GM21423 (cell line): ENCODE measurements around the gene DPYSL4.

Experiments
- ATAC-seq: cut with Tn5 transposase; IDR thresholded peaks from one replicate; pipeline ENCODE4 v1.9.1; 2021; ENCODE audit warnings: mild to moderate bottlenecking, moderate library complexity; ENCODE audit not compliant: unreplicated experiment

Gene DPYSL4

GRCh38 chr10:132186488-132187429, at the start of gene DPYSL4:
DPYSL4 (plus strand) TSS chr10:132186948; CDS start chr10:132187064, 116 bp downstream.
- no peak for ATAC-seq

- no peak for ATAC-seq
Observed at GRCh38 chr10:132137111-132138072, 49.4 kb upstream of the DPYSL4 start.

DNA sequence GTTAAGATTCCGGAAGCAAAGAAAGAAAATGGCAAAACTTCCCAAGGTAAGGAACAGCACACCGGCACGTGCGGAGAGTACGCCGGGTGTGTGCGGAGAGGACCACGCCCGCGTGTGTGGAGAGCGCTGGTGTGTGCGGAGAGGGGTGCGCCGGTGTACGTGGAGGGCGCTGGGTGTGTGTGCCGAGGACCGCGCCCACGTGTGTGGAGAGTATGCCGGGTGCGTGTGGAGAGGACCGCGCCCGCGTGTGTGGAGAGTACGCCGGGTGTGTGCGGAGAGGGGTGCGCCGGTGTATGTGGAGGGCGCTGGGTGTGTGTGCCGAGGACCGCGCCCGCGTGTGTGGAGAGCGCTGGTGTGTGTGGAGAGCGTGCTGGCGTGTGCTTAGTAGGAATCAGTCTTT, 48.6 kb upstream of the DPYSL4 start:
- ATAC-seq, result no peak

GRCh38 chr10:132138596-132138995, 48.2 kb upstream of the DPYSL4 start:
- ATAC-seq, result no peak

- ATAC-seq, result no peak
Observed at GRCh38 chr10:132139526-132139925, 47.2 kb upstream of the DPYSL4 start.

GRCh38 chr10:132140167-132140925, 46.4 kb upstream of the DPYSL4 start:
- no peak for ATAC-seq

GRCh38 chr10:132141076-132141475, 45.7 kb upstream of the DPYSL4 start:
- ATAC-seq, result no peak

GRCh38 chr10:132141526-132142395, 45.0 kb upstream of the DPYSL4 start:
- ATAC-seq, result no peak

- peak; percentile 55 for ATAC-seq
Observed at GRCh38 chr10:132142396-132143161, 44.2 kb upstream of the DPYSL4 start.

- no peak for ATAC-seq
Observed at GRCh38 chr10:132143162-132143561, 43.6 kb upstream of the DPYSL4 start.

- no peak for ATAC-seq
Observed at GRCh38 chr10:132144086-132144485, 42.7 kb upstream of the DPYSL4 start.

GRCh38 chr10:132145002-132145401, 41.7 kb upstream of the DPYSL4 start:
- ATAC-seq, result no peak

GRCh38 chr10:132145521-132146185, 41.1 kb upstream of the DPYSL4 start:
- ATAC-seq, result no peak

DNA sequence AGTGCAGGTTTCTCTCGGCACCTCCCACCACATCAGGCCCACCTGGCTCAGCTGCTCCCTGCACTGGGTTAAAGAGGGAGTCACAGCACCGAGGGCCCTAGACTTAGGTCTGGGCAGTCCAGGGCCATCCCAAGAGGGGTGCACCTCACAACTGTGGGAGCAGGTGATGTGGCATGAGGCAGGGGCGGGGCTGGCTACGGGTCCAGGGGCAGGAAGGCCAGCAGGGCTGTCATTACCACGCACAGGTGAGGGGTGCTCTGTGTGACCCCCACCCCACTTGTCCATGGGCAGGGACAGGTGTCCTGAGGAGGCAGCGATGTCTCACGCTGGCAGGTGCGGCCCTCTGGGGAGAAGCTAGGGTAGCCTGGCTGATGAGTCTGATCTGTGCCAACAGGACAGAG, 40.5 kb upstream of the DPYSL4 start:
- ATAC-seq, result no peak

DNA sequence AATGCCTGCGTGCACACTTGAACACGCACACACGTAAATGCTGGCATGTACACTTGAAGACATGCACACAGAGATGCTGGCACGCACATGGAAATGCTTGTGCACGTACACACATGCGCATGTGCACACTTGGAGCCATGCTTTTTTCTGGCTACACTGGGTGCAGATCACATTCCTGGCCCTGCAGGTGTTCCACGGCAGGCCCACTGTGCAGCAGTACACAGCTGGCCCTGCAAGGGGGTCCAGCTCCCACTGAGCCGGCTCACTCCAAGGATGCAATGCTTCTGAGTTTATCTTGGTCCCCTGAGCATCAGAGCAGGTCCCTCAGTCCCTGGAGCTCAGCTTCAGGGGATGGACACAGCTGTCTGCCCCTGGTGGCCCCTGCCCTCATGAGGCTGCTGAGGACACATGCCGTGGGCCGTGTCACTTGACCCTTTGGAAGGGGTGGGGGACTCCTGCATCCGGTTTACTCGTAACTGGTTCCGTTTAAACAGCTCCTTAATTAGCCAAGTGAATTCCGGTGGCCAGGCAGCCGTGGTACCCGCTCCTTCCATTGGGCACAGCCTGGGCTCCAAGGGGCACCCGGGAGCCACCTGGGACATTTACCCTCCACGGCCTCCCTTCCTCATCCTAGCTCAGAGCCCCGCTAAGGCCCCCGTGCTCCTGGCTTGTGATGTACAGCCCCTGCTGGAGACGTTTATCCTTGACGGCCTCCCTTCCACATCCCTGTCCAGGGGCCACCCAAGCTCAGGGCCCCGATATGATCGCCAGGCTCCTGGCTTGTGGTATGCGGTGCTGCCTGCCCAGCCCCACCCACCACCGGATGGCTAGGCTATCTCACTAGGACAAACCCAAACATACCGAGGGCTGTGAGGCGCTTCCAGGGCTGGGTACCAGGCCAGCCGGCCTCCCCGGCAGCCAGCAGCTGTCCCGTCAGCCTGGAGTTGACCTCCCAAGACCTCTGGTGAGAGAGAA, 39.5 kb upstream of the DPYSL4 start:
- no peak for ATAC-seq

DNA sequence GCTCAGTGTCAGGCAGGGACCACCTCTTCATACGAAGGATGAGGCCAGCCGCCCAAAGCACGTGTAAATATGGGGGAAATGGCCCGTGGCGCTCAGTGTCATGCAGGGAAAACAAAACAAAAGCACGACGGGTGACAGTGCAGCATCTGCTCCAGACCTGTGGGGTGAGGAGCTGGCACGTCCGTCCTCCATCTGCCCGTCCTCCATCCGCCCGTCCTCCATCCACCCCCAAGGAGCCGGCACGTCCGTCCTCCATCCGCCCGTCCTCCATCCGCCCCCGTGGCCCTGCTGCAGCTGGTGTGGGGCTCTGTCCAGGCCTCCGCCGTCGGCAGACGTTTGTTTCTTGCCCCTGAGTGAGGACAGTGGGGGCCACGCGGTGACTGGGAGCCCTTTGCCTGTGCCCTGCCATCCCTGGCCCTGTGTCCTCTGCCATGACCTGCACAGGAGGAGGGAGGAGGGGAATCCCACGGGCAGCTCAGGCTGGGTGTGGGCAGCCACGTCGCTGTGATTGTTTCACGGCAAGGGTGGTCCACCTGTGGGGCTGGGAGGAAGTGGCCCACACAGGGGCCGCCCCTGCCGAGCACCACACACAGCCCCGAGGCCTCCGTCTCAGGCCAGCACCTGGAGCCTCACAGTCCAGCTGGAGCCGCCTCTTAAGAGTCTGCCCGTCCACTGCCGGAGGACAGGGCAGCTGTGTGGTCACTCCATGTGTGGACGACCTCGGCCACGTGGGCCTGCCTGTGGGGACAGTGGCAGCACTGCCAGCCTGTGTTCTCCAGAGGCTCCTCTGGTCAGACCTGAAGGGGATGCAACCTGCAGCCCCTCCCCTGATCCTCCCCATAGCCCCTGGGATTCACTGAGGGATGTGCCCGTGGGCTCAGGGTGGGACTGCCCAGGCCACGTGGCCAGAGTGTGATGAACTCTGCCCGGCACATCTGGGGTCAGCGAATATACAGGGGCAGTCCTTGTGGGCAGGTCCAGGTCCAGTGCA, 38.2 kb upstream of the DPYSL4 start:
- ATAC-seq, result no peak
